Esophagus squamous epithelium (tissue), 5 donors: ENCODE data around the gene MOB3A. TPM values are rescaled to one million over a fixed set of nuclear protein-coding genes. Genes with fewer than 3 reads are reported as not detected.
A peak's percentile ranks its signal among the peaks of the same experiment; 100 is the strongest.
"Not testable (repeated sequence)": the region's sequence is repeated elsewhere in the genome, so short reads cannot be mapped to it uniquely, and the experiment has no call there.

ENCODE experiments used
- DNase-seq: peaks from one replicate; lab custom pipeline; 2025; lab: John Stamatoyannopoulos, UW
- H3K27ac ChIP-seq, 4 donors: fragments of 200-600 bp; sonication (generic); one replicate each; pipeline ENCODE4 v1.5.1; 2016 to 2019; ENCODE audit warnings: mild to moderate bottlenecking in 1 of 4
- H3K27me3 ChIP-seq, 4 donors: fragments of 200-600 bp; sonication (generic); 1 replicate in 3 of 4; 2 replicates in 1 of 4; pipeline versions ENCODE4 v1.5.1 to v1.6.0; 2017 to 2021; ENCODE audit warnings: antibody characterized with exemption in 1 of 4
- H3K36me3 ChIP-seq, 3 donors: fragments of 200-600 bp; sonication (generic); one replicate each; pipeline ENCODE4 v1.5.1; 2016 to 2019
- H3K4me1 ChIP-seq, 3 donors: fragments of 200-600 bp; sonication (generic); one replicate each; pipeline ENCODE4 v1.5.1; 2017 to 2019
- H3K4me3 ChIP-seq, 4 donors: fragments of 200-600 bp; sonication (generic); 1 replicate in 3 of 4; 2 replicates in 1 of 4; pipeline ENCODE4 v1.5.1; 2016 to 2019; ENCODE audit warnings: mild to moderate bottlenecking in 2 of 4, moderate library complexity in 1 of 4
- H3K9me3 ChIP-seq, 3 donors: fragments of 200-600 bp; sonication (generic); one replicate each; pipeline ENCODE4 v1.5.1; 2016 to 2019
- CTCF ChIP-seq, 6 experiments: fragments of 450-650 bp in 4 of 6; fragments of 200-600 bp in 2 of 6; sonication (generic) in 2 of 6; IDR thresholded peaks; one replicate each; pipeline ENCODE4 v1.5.1; 2016 to 2019; ENCODE audit warnings: antibody characterized with exemption in 6 of 6, mild to moderate bottlenecking in 4 of 6, moderate library complexity in 4 of 6
- POLR2A ChIP-seq, 4 donors: fragments of 450-650 bp; IDR thresholded peaks; one replicate each; pipeline ENCODE4 v1.6.1; 2017; ENCODE audit warnings: antibody characterized with exemption in 4 of 4, mild to moderate bottlenecking in 4 of 4, moderate library complexity in 3 of 4
- WGBS, 2 donors: methylation state at CpG; one replicate each; pipeline ENCODE4 v1.1.5; 2018; 5-methylcytosine and 5-hydroxymethylcytosine counted together
- intact Hi-C: fragments of 100-400 bp; cut with DNase I; formaldehyde crosslinking; loops from one replicate; pipeline ENCODE4 v1.15.0; 2022
- total RNA-seq, 4 donors: library from RNA; depleted of rRNA; stranded (reverse); fragments of >200 nt; gene quantifications; one replicate each; pipeline ENCODE4 v1.1.0, GENCODE V29; 2016
- donor health status: DM: yes; HTN: yes; CAD: no.

Gene MOB3A
- total RNA-seq, 4 donors from 2014 or later = 22.9 to 26.9 (median 23.6) TPM

DNA sequence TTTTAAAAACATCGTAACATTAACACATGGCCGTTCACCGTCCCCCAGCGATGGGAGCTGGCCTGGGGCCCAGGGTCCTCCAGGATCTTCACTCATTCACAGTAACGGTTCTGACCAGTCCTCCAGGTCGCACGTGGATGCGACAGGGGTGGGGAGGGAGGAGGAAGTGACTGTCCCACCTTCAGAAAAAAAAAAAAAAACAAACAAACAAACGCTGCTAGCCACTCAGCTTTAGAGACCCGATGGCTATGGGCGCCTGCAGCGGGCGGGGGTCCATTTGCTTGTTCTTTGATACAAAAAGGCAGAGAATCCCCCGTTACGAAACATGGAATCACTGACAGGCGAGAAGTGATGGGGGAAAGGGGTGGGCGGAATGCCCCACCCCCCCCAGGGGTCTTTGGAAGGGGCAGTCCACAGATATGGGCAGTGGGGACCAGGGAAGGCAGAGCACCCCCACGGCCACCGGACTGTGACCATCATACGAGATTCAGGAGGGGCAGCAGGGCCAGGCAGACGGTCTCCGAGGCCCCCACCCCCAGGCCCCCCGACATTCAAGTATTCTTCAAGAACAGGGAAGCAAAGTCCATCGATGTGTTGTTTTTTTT is 58.4 kb downstream of the MOB3A start:
- 73 to 78% methylated on average over 16 to 17 of the region's 24 CpGs for WGBS, 2 donors
- H3K4me1 ChIP-seq = peaks cover 36 to 76% (median 42%) of the 10 kb centered on the region in 3 donors
- no peak for TF ChIP-seq POLR2A (IDR thresholded peaks at IDR 0.05)
- no peak for TF ChIP-seq CTCF (IDR thresholded peaks at IDR 0.05)
- no peak overlapping the region for H3K4me3 ChIP-seq
- H3K27ac ChIP-seq = peak overlapping the region in 2 of 4 donors; percentile 51 to 99
- DNase-seq = no peak
- peaks cover 32 to 51% (median 43%) of the 10 kb centered on the region in 3 donors for H3K36me3 ChIP-seq
- H3K27me3 ChIP-seq = no peaks in the 10 kb centered on the region
- intact Hi-C loops = no loop called here
- peaks cover 0 to 12% (median 11%) of the 10 kb centered on the region in 3 donors for H3K9me3 ChIP-seq

DNA sequence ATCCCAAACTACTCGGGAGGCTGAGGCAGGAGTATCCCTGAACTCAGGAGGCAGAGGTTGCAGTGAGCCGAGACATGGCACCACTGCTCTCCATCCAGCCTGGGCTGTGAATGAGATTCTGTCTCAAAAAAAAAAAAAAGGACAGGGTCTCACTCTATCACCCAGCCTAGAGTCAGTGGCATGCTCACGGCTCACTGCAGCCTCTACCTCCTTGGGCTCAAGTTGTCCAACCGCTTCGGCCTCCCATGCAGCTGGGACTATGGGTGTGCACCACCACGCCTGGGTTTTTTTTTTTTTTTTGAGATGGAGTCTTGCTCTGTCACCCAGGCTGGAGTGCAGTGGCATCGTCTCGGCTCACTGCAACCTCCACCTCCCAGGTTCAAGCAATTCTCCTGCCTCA is 59.7 kb downstream of the MOB3A start:
- 74 to 83% methylated on average over 8 of the region's 8 CpGs for WGBS, 2 donors
- no peaks in the 10 kb centered on the region for H3K27me3 ChIP-seq
- no peak for TF ChIP-seq CTCF (IDR thresholded peaks at IDR 0.05)
- TF ChIP-seq POLR2A (IDR thresholded peaks at IDR 0.05) = no peak
- DNase-seq = no peak
- intact Hi-C loops = no loop called here
- peak overlapping the region in 2 of 4 donors; percentile 51 to 99 for H3K27ac ChIP-seq
- H3K9me3 ChIP-seq = peaks cover 0 to 12% (median 11%) of the 10 kb centered on the region in 3 donors
- no peak overlapping the region for H3K4me3 ChIP-seq
- peaks cover 33 to 76% (median 46%) of the 10 kb centered on the region in 3 donors for H3K4me1 ChIP-seq
- peaks cover 28 to 40% (median 34%) of the 10 kb centered on the region in 3 donors for H3K36me3 ChIP-seq

DNA sequence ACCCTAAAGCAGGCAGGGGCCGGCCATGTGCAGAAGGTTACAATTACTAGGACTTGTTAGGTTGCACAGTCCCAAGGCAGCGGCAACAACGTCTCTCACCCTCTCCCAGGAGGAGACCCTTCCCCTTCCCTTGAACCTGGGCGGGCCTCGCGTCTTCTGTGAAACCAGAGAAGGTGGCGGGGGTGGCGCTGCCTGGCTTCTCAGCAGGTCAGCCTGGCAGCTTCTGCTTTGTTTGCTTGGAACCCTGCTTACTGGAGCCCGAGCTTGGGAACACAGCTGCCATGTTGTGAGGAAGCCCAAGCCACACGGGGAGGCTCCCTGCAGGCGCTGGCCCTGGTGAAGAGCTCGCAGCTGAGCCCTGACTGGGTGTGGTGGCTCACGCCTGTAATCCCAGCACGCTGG is 60.5 kb downstream of the MOB3A start:
- peaks cover 0 to 12% (median 11%) of the 10 kb centered on the region in 3 donors for H3K9me3 ChIP-seq
- DNase-seq = no peak
- intact Hi-C loops = no loop called here
- peaks cover 32 to 76% (median 45%) of the 10 kb centered on the region in 3 donors for H3K4me1 ChIP-seq
- no peaks in the 10 kb centered on the region for H3K27me3 ChIP-seq
- 80 to 100% methylated on average over 1 to 10 of the region's 14 CpGs for WGBS, 2 donors
- peaks cover 23 to 32% (median 26%) of the 10 kb centered on the region in 3 donors for H3K36me3 ChIP-seq
- TF ChIP-seq CTCF (IDR thresholded peaks at IDR 0.05) = no peak
- TF ChIP-seq POLR2A (IDR thresholded peaks at IDR 0.05) = no peak
- peak overlapping the region; percentile 64 to 99 (median 96) for H3K27ac ChIP-seq
- no peak overlapping the region for H3K4me3 ChIP-seq

GRCh38 chr19:2034729-2035589 is 61.2 kb downstream of the MOB3A start:
- DNase-seq = no peak
- Histone ChIP-seq H3K4me1 (peaks cover 28 to 75% (median 40%) of the 10 kb centered on the region in 3 donors), H3K4me3 (peak overlapping the region in 1 of 4 donors; percentile 17), H3K27me3 (no peaks in the 10 kb centered on the region), H3K36me3 (peaks cover 16 to 25% (median 20%) of the 10 kb centered on the region in 3 donors), H3K9me3 (peaks cover 0 to 12% (median 11%) of the 10 kb centered on the region in 3 donors), H3K27ac (peak overlapping the region; percentile 64 to 99 (median 96))
- TF ChIP-seq POLR2A (IDR thresholded peaks at IDR 0.05) (peak in 1 of 4 donors; percentile 18), CTCF (IDR thresholded peaks at IDR 0.05) (no peak)
- intact Hi-C loops = no loop called here
- 32 to 52% methylated on average over 15 to 22 of the region's 34 CpGs for WGBS, 2 donors

DNA sequence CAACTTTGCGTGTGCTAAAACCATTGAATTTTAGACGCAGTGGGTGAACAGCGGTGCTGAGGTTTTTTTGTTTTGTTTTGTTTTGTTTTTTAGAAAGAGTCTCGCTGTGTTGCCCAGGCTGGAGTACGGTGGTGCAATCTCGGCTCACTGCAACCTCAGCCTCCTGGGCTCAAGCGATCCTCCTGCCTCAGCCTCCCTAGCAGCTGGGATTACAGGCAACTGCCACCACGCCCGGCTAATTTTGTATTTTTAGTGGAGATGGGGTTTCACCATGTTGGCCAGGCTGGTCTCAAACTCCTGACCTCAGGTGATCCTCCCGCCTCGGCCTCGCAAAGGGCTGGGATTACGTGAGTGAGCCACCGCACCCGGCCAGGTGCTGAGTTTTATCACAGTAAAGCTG is 61.9 kb downstream of the MOB3A start:
- peak overlapping the region in 1 of 4 donors; percentile 17 for H3K4me3 ChIP-seq
- 84% methylated on average over 8 to 9 of the region's 15 CpGs for WGBS, 2 donors
- H3K27ac ChIP-seq = peak overlapping the region; percentile 64 to 99 (median 96)
- intact Hi-C loops, H3K27me3 ChIP-seq, DNase-seq: not testable (repeated sequence)
- H3K9me3 ChIP-seq = peaks cover 0 to 12% (median 11%) of the 10 kb centered on the region in 3 donors
- peaks cover 28 to 70% (median 42%) of the 10 kb centered on the region in 3 donors for H3K4me1 ChIP-seq
- peaks cover 10 to 18% (median 13%) of the 10 kb centered on the region in 3 donors for H3K36me3 ChIP-seq
